Measurements from ENCODE around the gene RAMP2. TPM values are rescaled to one million over a fixed set of nuclear protein-coding genes. Genes with fewer than 3 reads are reported as not detected.

RAMP2 gene
- total and polyA plus RNA-seq, 2 experiments from 2014 or later = 8.8 to 29.5 TPM

DNA sequence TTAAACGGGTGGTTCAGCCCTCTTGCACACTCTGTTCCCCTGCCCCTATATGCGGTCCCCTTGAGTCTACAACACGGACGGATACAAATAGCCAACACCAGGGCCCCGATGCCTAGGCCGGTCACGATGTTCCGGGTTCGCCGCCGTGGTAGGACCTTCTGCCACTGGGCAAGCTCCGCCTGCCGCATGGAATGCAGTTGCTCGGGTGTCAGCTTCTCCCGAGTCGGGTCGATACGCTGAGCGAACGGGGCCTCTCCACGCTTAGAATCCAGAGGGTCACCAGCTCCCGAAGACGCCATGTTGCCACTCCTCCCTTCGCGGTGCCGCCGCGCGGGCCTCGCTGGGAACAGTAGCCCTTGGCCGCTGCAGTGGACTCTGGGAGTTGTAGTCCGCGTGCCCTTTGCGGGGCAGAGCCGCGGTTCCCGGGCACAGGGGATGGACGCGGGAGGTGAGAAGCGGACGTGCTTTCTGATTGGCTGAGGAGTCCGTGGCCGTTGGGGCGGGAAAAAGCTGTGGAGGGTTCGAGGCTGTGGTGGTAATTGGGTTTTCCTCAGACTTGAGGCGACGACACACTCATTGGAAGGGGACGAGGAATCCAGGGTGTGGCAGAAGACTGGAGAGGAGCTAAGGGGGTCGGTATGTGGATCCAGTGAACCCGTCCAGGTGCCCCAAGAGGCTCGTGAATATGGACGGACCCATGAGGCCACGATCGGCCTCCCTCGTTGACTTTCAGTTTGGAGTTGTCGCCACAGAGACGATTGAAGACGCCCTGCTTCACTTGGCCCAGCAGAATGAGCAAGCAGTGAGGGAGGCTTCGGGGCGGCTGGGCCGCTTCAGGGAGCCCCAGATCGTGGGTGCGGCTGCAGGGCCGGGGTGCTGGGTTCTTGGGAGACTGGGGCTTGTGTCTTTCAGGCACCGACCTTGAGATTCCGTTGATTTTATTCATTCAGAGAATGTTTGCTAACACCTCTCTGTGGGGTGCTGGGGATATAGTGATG, 37.7 kb downstream of the RAMP2 start, which contains the start of the genes CNTD1 and COA3:
TSS of gene CNTD1 (plus strand) at position 479 of the 998 bp plus-strand sequence. CDS start at position 686, 207 bp downstream.
TSS of gene COA3 (minus strand) at position 322 of the 998 bp plus-strand sequence. CDS start at position 299, 23 bp downstream.
- Histone ChIP-seq H3K79me2 (replicated peaks; ENCODE audit: insufficient read depth) (peaks cover 8% of the 10 kb centered on the region), H3F3A (replicated peaks; ENCODE audit: low read depth) (no peaks in the 10 kb centered on the region), H3K27ac (ENCODE audit: low read depth) (no peak within 1 kb of the TSS), H2AFZ (peak within 1 kb of the TSS; percentile 87), H3K27me3 (ENCODE audit: insufficient read depth) (peaks cover 18% of the 10 kb centered on the region), H4K20me1 (replicated peaks; ENCODE audit: insufficient read depth) (no peaks in the 10 kb centered on the region), H3K4me3 (peak within 1 kb of the TSS; percentile 90), H3K9me2 (ENCODE audit: insufficient read depth) (no peaks in the 10 kb centered on the region), H3K36me3 (ENCODE audit: insufficient read depth) (no peaks in the 10 kb centered on the region), H3K4me1 (ENCODE audit: insufficient read depth) (peaks cover 6% of the 10 kb centered on the region; the same call in 1 of the 2 replicates), H3K4me2 (peak within 1 kb of the TSS; percentile 80)
- Mint-ChIP-seq H3K4me1 (peaks cover 5% of the 10 kb centered on the region; the same call in 1 of the 3 replicates), H3K9me3 (peaks cover 14% of the 10 kb centered on the region), H3K27me3 (ENCODE audit: insufficient read depth, low read depth, poor library complexity) (peaks cover 19% of the 10 kb centered on the region), H3K27ac (peak within 1 kb of the TSS; percentile 88), H3K4me3 (peak within 1 kb of the TSS; percentile 94), H3K36me3 (ENCODE audit: low read depth) (peaks cover 11% of the 10 kb centered on the region)
- ATAC-seq (peak; percentile 100), DNase-seq (ENCODE audit: low spot score) (peak; percentile 96)
- TF ChIP-seq JUNB (IDR thresholded peaks at IDR 0.05; ENCODE audit: unreplicated experiment) (no peak), ZNF114 (CRISPR knock-in tag; IDR thresholded peaks at IDR 0.05) (no peak), EZH2 (IDR thresholded peaks at IDR 0.05; ENCODE audit: low read depth, unreplicated experiment) (no peak), ZNF331 (CRISPR knock-in tag; IDR thresholded peaks at IDR 0.05; ENCODE audit: low read depth) (no peak), NANOG (IDR thresholded peaks at IDR 0.05; ENCODE audit: borderline replicate concordance) (no peak), EZH2phosphoT487 (IDR thresholded peaks at IDR 0.05; ENCODE audit: unreplicated experiment) (no peak), STAT1 (IDR thresholded peaks at IDR 0.05; ENCODE audit: unreplicated experiment) (no peak), CREB1 (CRISPR knock-in tag; IDR thresholded peaks at IDR 0.05; ENCODE audit: low read depth) (peak; percentile 19; the same call in 1 of the 2 replicates), POLR2AphosphoS5 (IDR thresholded peaks at IDR 0.05; ENCODE audit: low read depth) (peak; percentile 93)
- TF ChIP-seq, protein P1, sequence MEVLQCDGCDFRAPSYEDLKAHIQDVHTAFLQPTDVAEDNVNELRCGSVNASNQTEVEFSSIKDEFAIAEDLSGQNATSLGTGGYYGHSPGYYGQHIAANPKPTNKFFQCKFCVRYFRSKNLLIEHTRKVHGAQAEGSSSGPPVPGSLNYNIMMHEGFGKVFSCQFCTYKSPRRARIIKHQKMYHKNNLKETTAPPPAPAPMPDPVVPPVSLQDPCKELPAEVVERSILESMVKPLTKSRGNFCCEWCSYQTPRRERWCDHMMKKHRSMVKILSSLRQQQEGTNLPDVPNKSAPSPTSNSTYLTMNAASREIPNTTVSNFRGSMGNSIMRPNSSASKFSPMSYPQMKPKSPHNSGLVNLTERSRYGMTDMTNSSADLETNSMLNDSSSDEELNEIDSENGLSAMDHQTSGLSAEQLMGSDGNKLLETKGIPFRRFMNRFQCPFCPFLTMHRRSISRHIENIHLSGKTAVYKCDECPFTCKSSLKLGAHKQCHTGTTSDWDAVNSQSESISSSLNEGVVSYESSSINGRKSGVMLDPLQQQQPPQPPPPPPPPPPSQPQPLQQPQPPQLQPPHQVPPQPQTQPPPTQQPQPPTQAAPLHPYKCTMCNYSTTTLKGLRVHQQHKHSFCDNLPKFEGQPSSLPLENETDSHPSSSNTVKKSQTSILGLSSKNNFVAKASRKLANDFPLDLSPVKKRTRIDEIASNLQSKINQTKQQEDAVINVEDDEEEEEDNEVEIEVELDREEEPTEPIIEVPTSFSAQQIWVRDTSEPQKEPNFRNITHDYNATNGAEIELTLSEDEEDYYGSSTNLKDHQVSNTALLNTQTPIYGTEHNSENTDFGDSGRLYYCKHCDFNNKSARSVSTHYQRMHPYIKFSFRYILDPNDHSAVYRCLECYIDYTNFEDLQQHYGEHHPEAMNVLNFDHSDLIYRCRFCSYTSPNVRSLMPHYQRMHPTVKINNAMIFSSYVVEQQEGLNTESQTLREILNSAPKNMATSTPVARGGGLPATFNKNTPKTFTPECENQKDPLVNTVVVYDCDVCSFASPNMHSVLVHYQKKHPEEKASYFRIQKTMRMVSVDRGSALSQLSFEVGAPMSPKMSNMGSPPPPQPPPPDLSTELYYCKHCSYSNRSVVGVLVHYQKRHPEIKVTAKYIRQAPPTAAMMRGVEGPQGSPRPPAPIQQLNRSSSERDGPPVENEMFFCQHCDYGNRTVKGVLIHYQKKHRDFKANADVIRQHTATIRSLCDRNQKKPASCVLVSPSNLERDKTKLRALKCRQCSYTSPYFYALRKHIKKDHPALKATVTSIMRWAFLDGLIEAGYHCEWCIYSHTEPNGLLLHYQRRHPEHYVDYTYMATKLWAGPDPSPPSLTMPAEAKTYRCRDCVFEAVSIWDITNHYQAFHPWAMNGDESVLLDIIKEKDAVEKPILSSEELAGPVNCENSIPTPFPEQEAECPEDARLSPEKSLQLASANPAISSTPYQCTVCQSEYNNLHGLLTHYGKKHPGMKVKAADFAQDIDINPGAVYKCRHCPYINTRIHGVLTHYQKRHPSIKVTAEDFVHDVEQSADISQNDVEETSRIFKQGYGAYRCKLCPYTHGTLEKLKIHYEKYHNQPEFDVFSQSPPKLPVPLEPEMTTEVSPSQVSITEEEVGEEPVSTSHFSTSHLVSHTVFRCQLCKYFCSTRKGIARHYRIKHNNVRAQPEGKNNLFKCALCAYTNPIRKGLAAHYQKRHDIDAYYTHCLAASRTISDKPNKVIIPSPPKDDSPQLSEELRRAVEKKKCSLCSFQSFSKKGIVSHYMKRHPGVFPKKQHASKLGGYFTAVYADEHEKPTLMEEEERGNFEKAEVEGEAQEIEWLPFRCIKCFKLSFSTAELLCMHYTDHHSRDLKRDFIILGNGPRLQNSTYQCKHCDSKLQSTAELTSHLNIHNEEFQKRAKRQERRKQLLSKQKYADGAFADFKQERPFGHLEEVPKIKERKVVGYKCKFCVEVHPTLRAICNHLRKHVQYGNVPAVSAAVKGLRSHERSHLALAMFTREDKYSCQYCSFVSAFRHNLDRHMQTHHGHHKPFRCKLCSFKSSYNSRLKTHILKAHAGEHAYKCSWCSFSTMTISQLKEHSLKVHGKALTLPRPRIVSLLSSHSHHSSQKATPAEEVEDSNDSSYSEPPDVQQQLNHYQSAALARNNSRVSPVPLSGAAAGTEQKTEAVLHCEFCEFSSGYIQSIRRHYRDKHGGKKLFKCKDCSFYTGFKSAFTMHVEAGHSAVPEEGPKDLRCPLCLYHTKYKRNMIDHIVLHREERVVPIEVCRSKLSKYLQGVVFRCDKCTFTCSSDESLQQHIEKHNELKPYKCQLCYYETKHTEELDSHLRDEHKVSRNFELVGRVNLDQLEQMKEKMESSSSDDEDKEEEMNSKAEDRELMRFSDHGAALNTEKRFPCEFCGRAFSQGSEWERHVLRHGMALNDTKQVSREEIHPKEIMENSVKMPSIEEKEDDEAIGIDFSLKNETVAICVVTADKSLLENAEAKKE (CRISPR knock-in tag; IDR thresholded peaks at IDR 0.05) = no peak
- TF ChIP-seq, protein P2, sequence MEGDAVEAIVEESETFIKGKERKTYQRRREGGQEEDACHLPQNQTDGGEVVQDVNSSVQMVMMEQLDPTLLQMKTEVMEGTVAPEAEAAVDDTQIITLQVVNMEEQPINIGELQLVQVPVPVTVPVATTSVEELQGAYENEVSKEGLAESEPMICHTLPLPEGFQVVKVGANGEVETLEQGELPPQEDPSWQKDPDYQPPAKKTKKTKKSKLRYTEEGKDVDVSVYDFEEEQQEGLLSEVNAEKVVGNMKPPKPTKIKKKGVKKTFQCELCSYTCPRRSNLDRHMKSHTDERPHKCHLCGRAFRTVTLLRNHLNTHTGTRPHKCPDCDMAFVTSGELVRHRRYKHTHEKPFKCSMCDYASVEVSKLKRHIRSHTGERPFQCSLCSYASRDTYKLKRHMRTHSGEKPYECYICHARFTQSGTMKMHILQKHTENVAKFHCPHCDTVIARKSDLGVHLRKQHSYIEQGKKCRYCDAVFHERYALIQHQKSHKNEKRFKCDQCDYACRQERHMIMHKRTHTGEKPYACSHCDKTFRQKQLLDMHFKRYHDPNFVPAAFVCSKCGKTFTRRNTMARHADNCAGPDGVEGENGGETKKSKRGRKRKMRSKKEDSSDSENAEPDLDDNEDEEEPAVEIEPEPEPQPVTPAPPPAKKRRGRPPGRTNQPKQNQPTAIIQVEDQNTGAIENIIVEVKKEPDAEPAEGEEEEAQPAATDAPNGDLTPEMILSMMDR (conservative IDR thresholded peaks at IDR 0.05; ENCODE audit: low read depth in 2 of 2) = no peak
- TF ChIP-seq, protein P3, sequence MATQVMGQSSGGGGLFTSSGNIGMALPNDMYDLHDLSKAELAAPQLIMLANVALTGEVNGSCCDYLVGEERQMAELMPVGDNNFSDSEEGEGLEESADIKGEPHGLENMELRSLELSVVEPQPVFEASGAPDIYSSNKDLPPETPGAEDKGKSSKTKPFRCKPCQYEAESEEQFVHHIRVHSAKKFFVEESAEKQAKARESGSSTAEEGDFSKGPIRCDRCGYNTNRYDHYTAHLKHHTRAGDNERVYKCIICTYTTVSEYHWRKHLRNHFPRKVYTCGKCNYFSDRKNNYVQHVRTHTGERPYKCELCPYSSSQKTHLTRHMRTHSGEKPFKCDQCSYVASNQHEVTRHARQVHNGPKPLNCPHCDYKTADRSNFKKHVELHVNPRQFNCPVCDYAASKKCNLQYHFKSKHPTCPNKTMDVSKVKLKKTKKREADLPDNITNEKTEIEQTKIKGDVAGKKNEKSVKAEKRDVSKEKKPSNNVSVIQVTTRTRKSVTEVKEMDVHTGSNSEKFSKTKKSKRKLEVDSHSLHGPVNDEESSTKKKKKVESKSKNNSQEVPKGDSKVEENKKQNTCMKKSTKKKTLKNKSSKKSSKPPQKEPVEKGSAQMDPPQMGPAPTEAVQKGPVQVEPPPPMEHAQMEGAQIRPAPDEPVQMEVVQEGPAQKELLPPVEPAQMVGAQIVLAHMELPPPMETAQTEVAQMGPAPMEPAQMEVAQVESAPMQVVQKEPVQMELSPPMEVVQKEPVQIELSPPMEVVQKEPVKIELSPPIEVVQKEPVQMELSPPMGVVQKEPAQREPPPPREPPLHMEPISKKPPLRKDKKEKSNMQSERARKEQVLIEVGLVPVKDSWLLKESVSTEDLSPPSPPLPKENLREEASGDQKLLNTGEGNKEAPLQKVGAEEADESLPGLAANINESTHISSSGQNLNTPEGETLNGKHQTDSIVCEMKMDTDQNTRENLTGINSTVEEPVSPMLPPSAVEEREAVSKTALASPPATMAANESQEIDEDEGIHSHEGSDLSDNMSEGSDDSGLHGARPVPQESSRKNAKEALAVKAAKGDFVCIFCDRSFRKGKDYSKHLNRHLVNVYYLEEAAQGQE (IDR thresholded peaks at IDR 0.05; ENCODE audit: unreplicated experiment) = no peak
- TF ChIP-seq, protein P4, sequence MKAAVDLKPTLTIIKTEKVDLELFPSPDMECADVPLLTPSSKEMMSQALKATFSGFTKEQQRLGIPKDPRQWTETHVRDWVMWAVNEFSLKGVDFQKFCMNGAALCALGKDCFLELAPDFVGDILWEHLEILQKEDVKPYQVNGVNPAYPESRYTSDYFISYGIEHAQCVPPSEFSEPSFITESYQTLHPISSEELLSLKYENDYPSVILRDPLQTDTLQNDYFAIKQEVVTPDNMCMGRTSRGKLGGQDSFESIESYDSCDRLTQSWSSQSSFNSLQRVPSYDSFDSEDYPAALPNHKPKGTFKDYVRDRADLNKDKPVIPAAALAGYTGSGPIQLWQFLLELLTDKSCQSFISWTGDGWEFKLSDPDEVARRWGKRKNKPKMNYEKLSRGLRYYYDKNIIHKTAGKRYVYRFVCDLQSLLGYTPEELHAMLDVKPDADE (IDR thresholded peaks at IDR 0.05) = peak; percentile 91
